Epidermal melanocyte (primary cell): Measurements from ENCODE around the gene CD226.
"Not testable (repeated sequence)": the region's sequence is repeated elsewhere in the genome, so short reads cannot be mapped to it uniquely, and the experiment has no call there.

Experiments used
- DNase-seq: peaks from one replicate; pipeline ENCODE4 v3.0.0; 2011; ENCODE audit warnings: low spot score; ENCODE audit not compliant: insufficient read length

CD226 gene

GRCh38 chr18:69947361-69948133, at the start of gene CD226:
Gene CD226 (minus strand): TSS chr18:69947873. CDS start chr18:69947406, 467 bp downstream.
- no peak for DNase-seq

GRCh38 chr18:69996951-69997798, 49.5 kb upstream of the CD226 start:
- DNase-seq, result no peak

DNA sequence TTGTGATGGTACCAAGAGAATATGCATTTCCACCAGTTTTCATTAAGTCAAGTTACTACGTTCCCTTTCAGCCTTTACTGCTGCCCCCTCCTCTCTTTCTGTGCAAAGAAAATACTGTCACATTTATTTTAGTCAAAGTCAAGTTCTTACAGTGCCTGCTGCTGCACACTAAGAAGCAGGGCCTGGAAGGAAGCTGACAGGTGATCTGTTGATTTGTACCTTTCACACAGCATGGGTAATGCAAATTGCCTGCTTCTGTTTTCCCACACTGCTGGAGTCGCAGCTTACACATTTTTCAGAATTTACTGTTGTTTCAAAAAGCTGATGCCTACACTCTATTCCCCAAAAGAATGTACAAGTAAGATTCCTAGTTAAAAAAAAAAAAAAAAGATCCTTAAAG, 48.7 kb upstream of the CD226 start:
- no peak for DNase-seq

DNA sequence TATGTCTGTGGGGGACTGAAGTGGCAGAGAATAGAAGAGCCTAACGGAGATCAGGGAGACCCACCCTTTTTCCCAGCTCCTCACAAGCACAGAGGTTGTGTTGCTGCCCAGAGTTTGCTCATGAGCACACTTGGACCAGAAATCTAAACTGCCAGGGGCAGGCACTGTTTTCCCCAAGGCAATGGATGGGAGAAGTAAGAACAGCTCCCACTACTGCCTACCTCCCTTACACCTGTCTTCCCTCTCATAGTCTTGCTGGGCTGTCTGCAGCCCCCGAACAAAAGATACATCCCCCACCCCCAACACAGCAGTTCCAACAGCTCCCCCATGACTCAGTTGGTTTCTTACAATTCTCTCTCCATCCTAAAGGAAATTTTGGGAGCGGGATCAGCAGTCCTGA, 48.1 kb upstream of the CD226 start:
- no peak for DNase-seq

DNA sequence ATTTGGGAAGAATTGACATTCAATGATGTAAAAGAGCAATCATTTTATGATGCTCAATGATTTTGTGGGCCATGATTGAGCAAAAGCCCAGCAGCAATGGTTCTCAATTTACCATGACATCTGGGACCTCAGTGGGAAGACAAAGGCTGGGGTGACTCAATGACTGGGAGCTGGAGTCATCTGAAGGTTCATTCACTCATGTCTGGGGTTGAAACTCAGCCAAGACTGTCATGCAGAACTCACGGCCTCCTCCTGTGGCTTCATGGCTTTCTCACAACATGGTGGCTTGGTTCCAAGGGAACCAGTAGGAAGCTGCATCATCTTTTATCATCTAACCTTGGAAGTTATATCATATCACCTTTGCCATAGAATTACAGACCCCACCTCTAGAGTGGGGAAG, 45.1 kb upstream of the CD226 start:
- DNase-seq, result no peak

- no peak for DNase-seq
Observed at GRCh38 chr18:69987870-69988269, 40.2 kb upstream of the CD226 start.

GRCh38 chr18:69985239-69985638, 37.6 kb upstream of the CD226 start:
- DNase-seq, result no peak

GRCh38 chr18:69982417-69982816, 34.7 kb upstream of the CD226 start:
- DNase-seq, result no peak

DNA sequence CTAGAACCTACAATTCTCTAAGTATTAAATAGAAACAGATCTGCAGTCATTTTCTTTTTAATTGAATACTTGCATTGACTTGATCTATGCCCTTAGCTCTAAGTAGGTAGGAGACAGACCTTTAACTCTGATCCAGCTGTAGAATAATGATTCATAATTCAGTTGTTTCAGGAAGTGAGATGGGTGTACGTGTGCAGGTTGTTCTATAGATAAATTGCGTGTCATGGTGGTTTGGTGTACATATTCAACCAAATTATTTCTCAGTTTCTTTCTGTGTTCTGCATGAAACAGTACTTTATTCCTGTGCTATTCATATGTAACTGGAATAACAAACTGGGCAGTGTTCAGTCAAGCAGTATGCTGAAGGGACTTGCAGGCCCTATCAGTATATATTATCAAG, 34.3 kb upstream of the CD226 start:
- DNase-seq, result no peak

DNA sequence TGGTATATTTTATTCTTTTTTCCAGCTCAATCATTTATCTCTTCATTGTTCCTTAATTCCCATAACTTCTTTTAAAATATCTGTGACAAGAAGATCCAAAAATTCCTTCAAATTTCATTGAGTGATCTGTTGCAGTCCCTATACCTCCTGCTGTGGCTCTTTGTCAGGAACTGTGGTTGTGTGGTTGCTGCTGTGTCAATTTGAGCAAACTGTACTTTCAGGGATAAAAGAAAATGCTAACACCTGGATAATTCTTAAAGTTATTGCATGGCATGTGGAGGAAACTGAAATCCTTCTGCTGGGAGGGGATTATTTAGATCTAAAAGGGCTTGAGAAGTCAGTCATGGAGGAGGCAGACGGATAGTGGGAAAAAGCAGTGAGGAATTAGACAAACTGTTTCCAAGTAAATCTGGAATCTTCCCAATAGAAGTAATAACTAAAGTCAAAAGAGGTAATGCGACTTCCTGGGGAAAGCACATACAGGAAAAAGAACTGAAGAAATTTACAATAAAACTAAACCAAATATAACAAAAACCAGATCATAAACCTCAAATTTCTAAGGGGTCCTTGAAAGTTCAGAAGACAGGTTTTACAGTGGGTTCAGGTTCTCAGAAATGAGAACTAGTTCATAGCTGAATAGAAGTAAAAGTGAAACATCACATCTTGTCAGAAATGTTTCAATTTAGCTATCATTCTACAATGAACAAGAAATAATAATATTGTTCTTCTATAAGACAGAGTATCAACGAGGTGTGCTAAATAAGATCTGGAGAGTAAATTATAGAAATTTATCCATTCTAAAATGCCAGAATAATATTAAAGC, 33.5 kb upstream of the CD226 start:
- no peak for DNase-seq

GRCh38 chr18:69980509-69980908, 32.8 kb upstream of the CD226 start:
- DNase-seq, result no peak

DNA sequence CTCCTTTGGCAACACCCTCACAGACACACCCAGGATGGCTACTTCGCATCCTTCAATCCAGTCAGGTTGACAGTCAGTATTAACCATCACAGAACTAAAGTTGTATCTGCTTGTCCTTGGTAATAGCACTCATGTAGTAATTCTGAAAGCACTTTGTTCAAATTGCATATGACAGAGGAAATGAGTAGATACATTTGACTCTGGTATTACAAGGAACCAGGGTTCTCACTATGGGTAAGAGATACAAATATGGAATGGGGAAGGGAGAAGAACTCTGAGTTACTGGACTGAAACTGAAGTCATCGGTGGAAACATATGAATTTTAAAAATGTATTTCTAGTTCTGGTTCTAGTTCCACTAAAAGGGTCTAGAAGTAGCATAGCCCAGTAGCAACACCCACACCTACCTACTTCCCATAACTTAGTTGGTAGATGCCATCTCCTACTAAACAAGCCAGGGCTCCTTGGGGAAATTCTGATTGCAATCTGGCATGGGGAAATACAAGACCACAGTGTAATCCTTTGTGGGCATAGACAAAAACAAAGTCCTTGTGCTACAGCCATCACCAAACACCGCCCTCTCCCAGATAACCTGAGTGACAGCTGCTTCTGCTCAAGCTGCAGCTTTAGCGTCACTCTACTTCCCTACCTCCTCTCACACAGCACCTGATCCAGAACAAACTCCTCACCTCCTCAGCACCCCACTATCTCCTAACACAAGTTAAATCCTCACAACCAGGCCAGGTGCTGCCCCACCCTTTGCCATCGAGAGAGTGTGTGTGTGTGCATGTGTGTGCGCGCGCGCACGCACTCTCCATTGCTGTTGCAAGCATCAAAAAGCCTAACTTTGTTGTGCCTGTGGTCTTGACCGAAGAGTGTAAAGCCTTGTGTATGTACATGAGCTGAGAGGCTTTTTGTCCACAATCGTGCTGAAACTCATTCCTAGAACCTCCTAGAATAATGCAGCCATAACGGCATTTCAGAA, 31.4 kb upstream of the CD226 start:
- no peak for DNase-seq

DNA sequence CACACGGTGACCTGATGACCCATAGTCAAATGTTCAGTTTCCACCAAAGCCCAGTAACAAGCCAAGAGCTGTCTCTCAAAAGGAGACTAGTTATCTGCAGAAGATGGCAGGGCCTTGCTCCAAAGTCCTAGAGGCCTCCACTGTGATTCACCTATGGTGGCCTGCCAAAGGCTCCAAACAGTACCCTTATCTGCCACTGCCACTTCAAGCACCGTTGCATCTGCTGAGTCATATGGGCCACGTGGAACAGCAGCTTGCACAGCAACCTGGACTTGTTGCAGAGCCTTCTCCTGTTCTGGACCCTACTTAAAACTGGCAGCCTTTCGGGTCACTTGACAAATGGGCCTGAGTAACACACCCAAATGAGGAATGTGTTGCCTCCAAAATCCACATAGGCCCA, 27.6 kb upstream of the CD226 start:
- not testable (repeated sequence) for DNase-seq

- no peak for DNase-seq
Observed at GRCh38 chr18:69974365-69974764, 26.7 kb upstream of the CD226 start.

DNA sequence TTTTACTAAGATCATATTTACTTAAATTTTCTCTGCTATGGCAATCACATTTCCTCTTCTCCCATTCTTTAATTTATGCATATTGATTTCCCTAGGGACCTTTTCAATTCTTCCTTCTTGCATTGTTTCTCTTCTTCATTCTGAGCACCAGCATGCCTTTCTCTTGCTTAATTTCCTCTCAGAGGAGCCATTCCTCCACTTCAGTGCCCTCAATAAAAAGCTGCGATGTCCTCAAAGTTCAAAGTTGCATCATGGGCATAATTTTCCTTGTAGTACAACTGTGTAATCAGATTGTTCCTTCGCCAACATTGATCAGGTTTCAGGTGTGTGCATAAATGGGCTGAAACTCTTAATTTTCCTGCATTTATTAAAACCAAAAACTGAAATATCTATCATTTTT, 21.8 kb upstream of the CD226 start:
- no peak for DNase-seq

- DNase-seq, result no peak
Observed at GRCh38 chr18:69968039-69968438, 20.4 kb upstream of the CD226 start.

DNA sequence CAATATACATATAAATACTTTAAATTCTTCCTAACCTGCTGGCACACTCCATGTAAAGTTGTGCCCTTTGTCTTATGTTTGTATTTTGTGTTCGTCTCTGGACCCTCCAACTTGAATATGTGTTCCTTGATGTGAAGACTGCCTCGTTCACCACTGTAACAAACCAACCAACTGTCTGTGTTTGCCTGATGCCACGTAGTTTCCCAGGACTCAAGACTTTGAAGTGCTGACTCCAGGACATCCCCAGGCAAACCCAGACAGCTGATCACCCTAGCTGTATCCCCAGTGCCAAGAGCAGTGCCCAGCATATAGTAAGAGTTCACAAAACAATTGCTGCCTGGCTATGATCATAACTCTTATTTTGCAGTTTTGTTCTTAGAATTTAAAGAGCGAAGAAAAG, 15.5 kb upstream of the CD226 start:
- DNase-seq, result no peak

DNA sequence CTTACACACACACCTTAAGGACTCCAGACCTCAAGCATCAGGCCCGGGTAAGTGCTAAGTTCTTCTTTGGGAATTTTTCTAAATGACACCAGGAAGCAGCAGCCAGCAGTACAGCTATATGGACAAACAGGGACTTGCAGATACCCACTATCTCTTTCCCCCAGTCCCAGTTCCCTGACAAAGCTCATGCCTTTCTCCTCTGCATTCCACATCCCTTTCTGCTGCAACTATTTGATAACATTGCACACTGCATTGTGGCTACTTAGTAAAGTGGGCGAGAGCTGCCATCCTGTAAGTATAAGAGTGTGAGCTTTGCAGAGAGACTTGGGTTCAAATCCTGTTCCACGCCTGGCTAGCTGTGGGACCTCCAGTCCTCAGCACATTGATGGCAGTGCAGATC, 14.0 kb upstream of the CD226 start:
- no peak for DNase-seq

- DNase-seq, result no peak
Observed at GRCh38 chr18:69958422-69958821, 10.7 kb upstream of the CD226 start.

- no peak for DNase-seq
Observed at GRCh38 chr18:69957747-69958146, 10.1 kb upstream of the CD226 start.
